ENCODE measurements around the gene CHD8. TPM values are rescaled to one million over a fixed set of nuclear protein-coding genes. Genes with fewer than 3 reads are reported as not detected.
"Not testable (repeated sequence)": the region's sequence is repeated elsewhere in the genome, so short reads cannot be mapped to it uniquely, and the experiment has no call there.

Gene CHD8
- polyA plus RNA-seq, 4 donors: 18.1 to 40.7 (median 22.9) TPM

GRCh38 chr14:21372814-21373213 lies 83.1 kb downstream of the CHD8 start:
- not testable (repeated sequence) for H3K27me3 ChIP-seq (ENCODE audit: control insufficient read depth in 3 of 3, insufficient read depth in 3 of 3, low read length in 3 of 3); DNase-seq; H3K4me3 ChIP-seq (ENCODE audit: low read depth in 1 of 3, low read length in 3 of 3); H3K9me3 ChIP-seq (ENCODE audit: control insufficient read depth in 2 of 2, insufficient read depth in 1 of 2, low read depth in 1 of 2, low read length in 1 of 2); FAIRE-seq; H3K27ac ChIP-seq (ENCODE audit: low read depth in 1 of 3, low read length in 2 of 3); H3K4me1 ChIP-seq (ENCODE audit: control insufficient read depth in 3 of 3, insufficient read depth in 2 of 3, low read depth in 1 of 3, low read length in 2 of 3)
- peaks cover 15 to 22% (median 18%) of the 10 kb centered on the region in 3 donors for H3K36me3 ChIP-seq (ENCODE audit: control insufficient read depth in 3 of 3, insufficient read depth in 2 of 3, low read depth in 1 of 3, low read length in 3 of 3)
- WGBS, 3 donors: 83 to 98% (median 88%) methylated on average over 1 of the region's 1 CpG

- WGBS, 3 donors: 66 to 84% (median 81%) methylated on average over 4 of the region's 4 CpGs
- H3K4me1 ChIP-seq (ENCODE audit: control insufficient read depth in 3 of 3, insufficient read depth in 2 of 3, low read depth in 1 of 3, low read length in 2 of 3): no peaks in the 10 kb centered on the region
- no peaks in the 10 kb centered on the region for H3K27me3 ChIP-seq (ENCODE audit: control insufficient read depth in 3 of 3, insufficient read depth in 3 of 3, low read length in 3 of 3)
- no peaks in the 10 kb centered on the region for H3K9me3 ChIP-seq (ENCODE audit: control insufficient read depth in 2 of 2, insufficient read depth in 1 of 2, low read depth in 1 of 2, low read length in 1 of 2)
- H3K4me3 ChIP-seq (ENCODE audit: low read depth in 1 of 3, low read length in 3 of 3): no peak overlapping the region
- peaks cover 16 to 27% (median 24%) of the 10 kb centered on the region in 3 donors for H3K36me3 ChIP-seq (ENCODE audit: control insufficient read depth in 3 of 3, insufficient read depth in 2 of 3, low read depth in 1 of 3, low read length in 3 of 3)
- DNase-seq: no peak
- FAIRE-seq: no peak
- no peak overlapping the region for H3K27ac ChIP-seq (ENCODE audit: low read depth in 1 of 3, low read length in 2 of 3)
Measured at GRCh38 chr14:21369949-21370679, 85.8 kb downstream of the CHD8 start.

DNA sequence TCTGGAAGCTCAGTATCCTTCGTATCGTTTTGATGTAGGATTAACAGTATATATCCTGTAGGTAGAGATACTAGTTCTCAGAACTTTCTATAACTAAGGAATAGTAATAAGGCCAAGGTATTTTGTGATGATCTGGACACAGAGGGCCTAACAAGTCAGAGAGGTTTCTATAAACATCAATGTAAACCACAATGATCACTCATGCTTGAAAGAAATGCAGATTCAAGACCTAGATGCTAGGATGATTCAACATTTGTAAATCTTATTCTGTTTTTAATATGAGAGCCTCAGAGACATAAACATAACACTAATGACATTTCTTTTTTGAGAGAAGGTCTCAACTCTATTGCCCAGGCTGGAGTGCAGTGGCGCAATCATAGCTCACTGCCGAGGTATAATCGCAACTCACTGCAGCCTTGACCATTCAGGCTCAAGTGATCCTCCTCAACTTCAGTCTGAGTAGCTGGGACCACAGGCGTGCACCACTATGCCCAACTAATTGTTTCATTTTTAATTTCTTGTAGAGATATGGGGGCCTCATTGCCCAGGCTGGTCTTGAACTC lies 88.3 kb downstream of the CHD8 start:
- no peak for DNase-seq
- Histone ChIP-seq H3K27ac (ENCODE audit: low read depth in 1 of 3, low read length in 2 of 3) (no peak overlapping the region), H3K36me3 (ENCODE audit: control insufficient read depth in 3 of 3, insufficient read depth in 2 of 3, low read depth in 1 of 3, low read length in 3 of 3) (peaks cover 27 to 34% (median 32%) of the 10 kb centered on the region in 3 donors), H3K9me3 (ENCODE audit: control insufficient read depth in 2 of 2, insufficient read depth in 1 of 2, low read depth in 1 of 2, low read length in 1 of 2) (no peaks in the 10 kb centered on the region), H3K4me3 (ENCODE audit: low read depth in 1 of 3, low read length in 3 of 3) (no peak overlapping the region), H3K27me3 (ENCODE audit: control insufficient read depth in 3 of 3, insufficient read depth in 3 of 3, low read length in 3 of 3) (no peaks in the 10 kb centered on the region), H3K4me1 (ENCODE audit: control insufficient read depth in 3 of 3, insufficient read depth in 2 of 3, low read depth in 1 of 3, low read length in 2 of 3) (no peaks in the 10 kb centered on the region)
- 97 to 98% (median 97%) methylated on average over 6 of the region's 6 CpGs for WGBS, 3 donors
- no peak for FAIRE-seq

- Histone ChIP-seq H3K27ac (ENCODE audit: low read depth in 1 of 3, low read length in 2 of 3) (no peak overlapping the region), H3K36me3 (ENCODE audit: control insufficient read depth in 3 of 3, insufficient read depth in 2 of 3, low read depth in 1 of 3, low read length in 3 of 3) (peaks cover 27 to 47% (median 32%) of the 10 kb centered on the region in 3 donors), H3K27me3 (ENCODE audit: control insufficient read depth in 3 of 3, insufficient read depth in 3 of 3, low read length in 3 of 3) (no peaks in the 10 kb centered on the region), H3K9me3 (ENCODE audit: control insufficient read depth in 2 of 2, insufficient read depth in 1 of 2, low read depth in 1 of 2, low read length in 1 of 2) (no peaks in the 10 kb centered on the region), H3K4me3 (ENCODE audit: low read depth in 1 of 3, low read length in 3 of 3) (no peak overlapping the region), H3K4me1 (ENCODE audit: control insufficient read depth in 3 of 3, insufficient read depth in 2 of 3, low read depth in 1 of 3, low read length in 2 of 3) (no peaks in the 10 kb centered on the region)
- WGBS, 3 donors: 97 to 99% (median 99%) methylated on average over 4 of the region's 4 CpGs
- no peak for FAIRE-seq
- no peak for DNase-seq
Measured at GRCh38 chr14:21356511-21356910, 99.4 kb downstream of the CHD8 start.

DNA sequence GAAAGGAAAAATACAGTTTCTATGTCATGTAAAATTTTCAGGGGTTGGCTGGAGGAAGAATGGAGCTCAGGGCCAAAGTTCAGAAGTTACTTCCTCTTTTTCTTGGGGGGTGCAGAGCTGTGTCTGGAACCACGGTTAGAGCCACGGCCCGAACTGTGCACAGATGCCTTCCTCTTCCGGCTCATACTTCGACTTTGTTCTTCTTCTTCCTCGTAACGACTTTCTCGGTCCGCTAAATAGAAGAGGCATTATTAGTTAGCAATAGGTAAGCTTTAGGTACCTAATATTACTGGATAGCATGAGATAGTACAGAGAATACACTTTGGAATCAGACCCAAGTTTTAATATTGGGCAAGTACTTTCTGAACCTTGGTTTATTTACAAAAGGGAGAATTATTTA lies 103.3 kb downstream of the CHD8 start:
- 76 to 82% (median 79%) methylated on average over 9 of the region's 9 CpGs for WGBS, 3 donors
- Histone ChIP-seq H3K4me1 (ENCODE audit: control insufficient read depth in 3 of 3, insufficient read depth in 2 of 3, low read depth in 1 of 3, low read length in 2 of 3) (no peaks in the 10 kb centered on the region), H3K9me3 (ENCODE audit: control insufficient read depth in 2 of 2, insufficient read depth in 1 of 2, low read depth in 1 of 2, low read length in 1 of 2) (no peaks in the 10 kb centered on the region), H3K27me3 (ENCODE audit: control insufficient read depth in 3 of 3, insufficient read depth in 3 of 3, low read length in 3 of 3) (no peaks in the 10 kb centered on the region), H3K36me3 (ENCODE audit: control insufficient read depth in 3 of 3, insufficient read depth in 2 of 3, low read depth in 1 of 3, low read length in 3 of 3) (peaks cover 17 to 29% (median 24%) of the 10 kb centered on the region in 3 donors), H3K27ac (ENCODE audit: low read depth in 1 of 3, low read length in 2 of 3) (no peak overlapping the region), H3K4me3 (ENCODE audit: low read depth in 1 of 3, low read length in 3 of 3) (no peak overlapping the region)
- FAIRE-seq (no peak), DNase-seq (peak in 1 of 2 donors; percentile 9)

GRCh38 chr14:21350539-21350938 lies 105.4 kb downstream of the CHD8 start:
- H3K36me3 ChIP-seq (ENCODE audit: control insufficient read depth in 3 of 3, insufficient read depth in 2 of 3, low read depth in 1 of 3, low read length in 3 of 3): peaks cover 13 to 19% (median 15%) of the 10 kb centered on the region in 3 donors
- no peak overlapping the region for H3K4me3 ChIP-seq (ENCODE audit: low read depth in 1 of 3, low read length in 3 of 3)
- FAIRE-seq: no peak

DNA sequence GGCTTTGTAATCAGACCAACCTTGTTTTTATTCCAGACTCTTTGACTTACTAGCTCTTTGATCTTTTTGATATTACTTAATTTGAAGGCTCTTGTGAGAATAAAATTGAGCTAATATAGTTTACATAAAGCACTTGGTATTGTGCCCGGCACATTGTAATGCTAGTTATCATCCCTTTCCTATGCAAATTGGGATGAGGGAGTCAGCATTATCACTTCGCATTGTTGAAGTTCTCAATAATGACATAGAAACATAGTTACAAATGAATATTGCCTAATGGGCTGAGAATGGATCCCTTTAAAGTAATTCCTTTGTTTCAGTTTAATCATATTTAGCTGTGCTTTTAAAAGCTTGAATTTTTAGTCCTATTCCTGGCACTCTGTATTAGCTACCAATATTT lies 108.7 kb downstream of the CHD8 start:
- DNase-seq (no peak), FAIRE-seq (no peak)
- H3K4me3 ChIP-seq (ENCODE audit: low read depth in 1 of 3, low read length in 3 of 3): no peak overlapping the region
- WGBS, 3 donors: 21 to 64% (median 59%) methylated on average over 2 of the region's 2 CpGs
- H3K4me1 ChIP-seq (ENCODE audit: control insufficient read depth in 3 of 3, insufficient read depth in 2 of 3, low read depth in 1 of 3, low read length in 2 of 3): no peaks in the 10 kb centered on the region
- H3K9me3 ChIP-seq (ENCODE audit: control insufficient read depth in 2 of 2, insufficient read depth in 1 of 2, low read depth in 1 of 2, low read length in 1 of 2): no peaks in the 10 kb centered on the region
- H3K27me3 ChIP-seq (ENCODE audit: control insufficient read depth in 3 of 3, insufficient read depth in 3 of 3, low read length in 3 of 3): no peaks in the 10 kb centered on the region
- H3K27ac ChIP-seq (ENCODE audit: low read depth in 1 of 3, low read length in 2 of 3): no peak overlapping the region
- peaks cover 5 to 8% (median 5%) of the 10 kb centered on the region in 3 donors for H3K36me3 ChIP-seq (ENCODE audit: control insufficient read depth in 3 of 3, insufficient read depth in 2 of 3, low read depth in 1 of 3, low read length in 3 of 3)

More at GRCh38 chr14:21350539-21350938, 105.4 kb downstream of the CHD8 start:
- WGBS, 3 donors: 35 to 63% (median 40%) methylated on average over 3 of the region's 3 CpGs
- Histone ChIP-seq H3K9me3 (ENCODE audit: control insufficient read depth in 2 of 2, insufficient read depth in 1 of 2, low read depth in 1 of 2, low read length in 1 of 2) (no peaks in the 10 kb centered on the region), H3K27me3 (ENCODE audit: control insufficient read depth in 3 of 3, insufficient read depth in 3 of 3, low read length in 3 of 3) (no peaks in the 10 kb centered on the region), H3K27ac (ENCODE audit: low read depth in 1 of 3, low read length in 2 of 3) (no peak overlapping the region), H3K4me1 (ENCODE audit: control insufficient read depth in 3 of 3, insufficient read depth in 2 of 3, low read depth in 1 of 3, low read length in 2 of 3) (no peaks in the 10 kb centered on the region)
- DNase-seq: no peak

GRCh38 chr14:21346532-21347135 lies 109.3 kb downstream of the CHD8 start:
- WGBS, 3 donors: 63 to 75% (median 64%) methylated on average over 2 of the region's 2 CpGs
- DNase-seq: no peak
- no peaks in the 10 kb centered on the region for H3K27me3 ChIP-seq (ENCODE audit: control insufficient read depth in 3 of 3, insufficient read depth in 3 of 3, low read length in 3 of 3)
- H3K36me3 ChIP-seq (ENCODE audit: control insufficient read depth in 3 of 3, insufficient read depth in 2 of 3, low read depth in 1 of 3, low read length in 3 of 3): peaks cover 2 to 5% (median 3%) of the 10 kb centered on the region in 3 donors
- FAIRE-seq: no peak
- H3K9me3 ChIP-seq (ENCODE audit: control insufficient read depth in 2 of 2, insufficient read depth in 1 of 2, low read depth in 1 of 2, low read length in 1 of 2): no peaks in the 10 kb centered on the region
- no peak overlapping the region for H3K4me3 ChIP-seq (ENCODE audit: low read depth in 1 of 3, low read length in 3 of 3)
- H3K4me1 ChIP-seq (ENCODE audit: control insufficient read depth in 3 of 3, insufficient read depth in 2 of 3, low read depth in 1 of 3, low read length in 2 of 3): no peaks in the 10 kb centered on the region
- H3K27ac ChIP-seq (ENCODE audit: low read depth in 1 of 3, low read length in 2 of 3): no peak overlapping the region

All from small intestine (tissue), 7 donors.